HEK293 (cell line): ENCODE results near the gene NECAP2.
"Not testable (repeated sequence)": the region's sequence is repeated elsewhere in the genome, so short reads cannot be mapped to it uniquely, and the experiment has no call there.

Experiments used
- ATF2 ChIP-seq: fragments of 450-650 bp; formaldehyde crosslinking; IDR thresholded peaks from 2 replicates; pipeline ENCODE4 v1.5.1; 2016; ENCODE audit warnings: missing biosample characterization, missing genetic modification characterization, low read depth
- CTCF ChIP-seq: fragments of 450-650 bp; formaldehyde crosslinking; IDR thresholded peaks from 2 replicates; pipeline ENCODE4 v1.5.1; 2016; ENCODE audit warnings: missing biosample characterization, missing genetic modification characterization
- KLF1 ChIP-seq: fragments of 450-650 bp; formaldehyde crosslinking; IDR thresholded peaks from 2 replicates; pipeline ENCODE4 v1.5.1; 2016; ENCODE audit warnings: missing biosample characterization, missing genetic modification characterization
- RBAK ChIP-seq: fragments of 450-650 bp; formaldehyde crosslinking; IDR thresholded peaks from 2 replicates; pipeline ENCODE4 v1.5.1; 2016; ENCODE audit warnings: missing biosample characterization, missing genetic modification characterization
- REPIN1 ChIP-seq: fragments of 450-650 bp; formaldehyde crosslinking; IDR thresholded peaks from 2 replicates; pipeline ENCODE4 v1.5.1; 2017; ENCODE audit warnings: missing biosample characterization, missing genetic modification characterization, low read depth
- ZNF274 ChIP-seq, 2 experiments: fragments of 200-500 bp in 1 of 2; fragments of 450-650 bp in 1 of 2; sonication (Bioruptor generic) in 1 of 2; formaldehyde crosslinking in 1 of 2; IDR thresholded peaks; 2 replicates each; pipeline versions ENCODE4 v1.5.1 to v1.6.1; 2014 to 2016; ENCODE audit warnings: borderline replicate concordance in 1 of 2, inconsistent platforms in 1 of 2, low read length in 1 of 2, missing biosample characterization in 1 of 2, missing genetic modification characterization in 1 of 2
- ZNF777 ChIP-seq: fragments of 450-650 bp; formaldehyde crosslinking; IDR thresholded peaks from 2 replicates; pipeline ENCODE4 v1.5.1; 2017; ENCODE audit warnings: missing biosample characterization, missing genetic modification characterization, borderline replicate concordance
- TF ChIP-seq, protein P1 (sequence below): fragments of 450-650 bp; formaldehyde crosslinking; IDR thresholded peaks from 2 replicates; pipeline ENCODE4 v1.5.1; 2016; ENCODE audit warnings: missing biosample characterization, missing genetic modification characterization
- TF ChIP-seq, protein P2 (sequence below): fragments of 450-650 bp; formaldehyde crosslinking; IDR thresholded peaks from 2 replicates; pipeline ENCODE4 v1.5.1; 2017; ENCODE audit warnings: missing biosample characterization, missing genetic modification characterization
- TF ChIP-seq, protein P3 (sequence below): fragments of 450-650 bp; formaldehyde crosslinking; IDR thresholded peaks from 2 replicates; pipeline ENCODE4 v1.5.1; 2017; ENCODE audit warnings: missing biosample characterization, missing genetic modification characterization

- TF ChIP-seq ATF2 (tag by site-specific recombination); RBAK; CTCF; ZNF777 (tag by site-specific recombination); ZNF274 (IDR thresholded peaks at IDR 0.05; ENCODE audit: low read length); ZNF274 (tag by site-specific recombination; IDR thresholded peaks at IDR 0.05; ENCODE audit: borderline replicate concordance); REPIN1 (tag by site-specific recombination); KLF1 (tag by site-specific recombination): not testable (repeated sequence)
- TF ChIP-seq, protein P1, sequence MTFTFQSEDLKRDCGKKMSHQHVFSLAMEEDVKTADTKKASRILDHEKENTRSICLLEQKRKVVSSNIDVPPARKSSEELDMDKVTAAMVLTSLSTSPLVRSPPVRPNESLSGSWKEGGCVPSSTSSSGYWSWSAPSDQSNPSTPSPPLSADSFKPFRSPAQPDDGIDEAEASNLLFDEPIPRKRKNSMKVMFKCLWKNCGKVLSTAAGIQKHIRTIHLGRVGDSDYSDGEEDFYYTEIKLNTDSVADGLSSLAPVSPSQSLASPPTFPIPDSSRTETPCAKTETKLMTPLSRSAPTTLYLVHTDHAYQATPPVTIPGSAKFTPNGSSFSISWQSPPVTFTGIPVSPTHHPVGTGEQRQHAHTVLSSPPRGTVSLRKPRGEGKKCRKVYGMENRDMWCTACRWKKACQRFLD, result not testable (repeated sequence)
- TF ChIP-seq, protein P2, sequence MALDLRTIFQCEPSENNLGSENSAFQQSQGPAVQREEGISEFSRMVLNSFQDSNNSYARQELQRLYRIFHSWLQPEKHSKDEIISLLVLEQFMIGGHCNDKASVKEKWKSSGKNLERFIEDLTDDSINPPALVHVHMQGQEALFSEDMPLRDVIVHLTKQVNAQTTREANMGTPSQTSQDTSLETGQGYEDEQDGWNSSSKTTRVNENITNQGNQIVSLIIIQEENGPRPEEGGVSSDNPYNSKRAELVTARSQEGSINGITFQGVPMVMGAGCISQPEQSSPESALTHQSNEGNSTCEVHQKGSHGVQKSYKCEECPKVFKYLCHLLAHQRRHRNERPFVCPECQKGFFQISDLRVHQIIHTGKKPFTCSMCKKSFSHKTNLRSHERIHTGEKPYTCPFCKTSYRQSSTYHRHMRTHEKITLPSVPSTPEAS, result not testable (repeated sequence)
- TF ChIP-seq, protein P3, sequence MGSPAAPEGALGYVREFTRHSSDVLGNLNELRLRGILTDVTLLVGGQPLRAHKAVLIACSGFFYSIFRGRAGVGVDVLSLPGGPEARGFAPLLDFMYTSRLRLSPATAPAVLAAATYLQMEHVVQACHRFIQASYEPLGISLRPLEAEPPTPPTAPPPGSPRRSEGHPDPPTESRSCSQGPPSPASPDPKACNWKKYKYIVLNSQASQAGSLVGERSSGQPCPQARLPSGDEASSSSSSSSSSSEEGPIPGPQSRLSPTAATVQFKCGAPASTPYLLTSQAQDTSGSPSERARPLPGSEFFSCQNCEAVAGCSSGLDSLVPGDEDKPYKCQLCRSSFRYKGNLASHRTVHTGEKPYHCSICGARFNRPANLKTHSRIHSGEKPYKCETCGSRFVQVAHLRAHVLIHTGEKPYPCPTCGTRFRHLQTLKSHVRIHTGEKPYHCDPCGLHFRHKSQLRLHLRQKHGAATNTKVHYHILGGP (tag by site-specific recombination), result not testable (repeated sequence)
Measured at GRCh38 chr1:16486316-16486715, 45.8 kb downstream of the NECAP2 start.
